ENCODE data around the gene NOD1.
"Not testable (repeated sequence)": the region's sequence is repeated elsewhere in the genome, so short reads cannot be mapped to it uniquely, and the experiment has no call there.

The NOD1 gene

DNA sequence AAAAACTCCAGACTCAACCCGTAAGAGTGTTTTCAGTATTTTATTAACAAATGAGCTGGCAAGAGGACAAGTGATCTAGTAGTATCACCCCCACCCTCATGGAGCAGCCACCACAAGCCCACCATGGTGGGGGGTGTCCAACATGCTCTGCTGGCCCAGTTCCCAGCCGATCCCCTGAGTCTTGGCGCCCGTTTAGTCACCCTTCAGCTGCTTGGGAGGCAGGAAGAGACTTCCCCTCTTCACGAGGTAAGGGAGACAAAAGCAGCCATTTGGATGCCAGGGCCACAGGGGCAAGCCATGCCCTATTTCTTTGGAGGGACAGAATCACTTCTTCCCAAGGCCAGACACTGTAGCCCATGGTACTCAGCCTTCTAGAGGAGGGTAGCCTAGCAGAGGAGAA lies 54.1 kb downstream of the NOD1 start:
- no peak overlapping the region for H3K27ac ChIP-seq
- ChIA-PET POLR2A (ENCODE audit: low non-redundant PET) (no interaction called here), CTCF (no interaction called here)
- TF ChIP-seq, protein P1, sequence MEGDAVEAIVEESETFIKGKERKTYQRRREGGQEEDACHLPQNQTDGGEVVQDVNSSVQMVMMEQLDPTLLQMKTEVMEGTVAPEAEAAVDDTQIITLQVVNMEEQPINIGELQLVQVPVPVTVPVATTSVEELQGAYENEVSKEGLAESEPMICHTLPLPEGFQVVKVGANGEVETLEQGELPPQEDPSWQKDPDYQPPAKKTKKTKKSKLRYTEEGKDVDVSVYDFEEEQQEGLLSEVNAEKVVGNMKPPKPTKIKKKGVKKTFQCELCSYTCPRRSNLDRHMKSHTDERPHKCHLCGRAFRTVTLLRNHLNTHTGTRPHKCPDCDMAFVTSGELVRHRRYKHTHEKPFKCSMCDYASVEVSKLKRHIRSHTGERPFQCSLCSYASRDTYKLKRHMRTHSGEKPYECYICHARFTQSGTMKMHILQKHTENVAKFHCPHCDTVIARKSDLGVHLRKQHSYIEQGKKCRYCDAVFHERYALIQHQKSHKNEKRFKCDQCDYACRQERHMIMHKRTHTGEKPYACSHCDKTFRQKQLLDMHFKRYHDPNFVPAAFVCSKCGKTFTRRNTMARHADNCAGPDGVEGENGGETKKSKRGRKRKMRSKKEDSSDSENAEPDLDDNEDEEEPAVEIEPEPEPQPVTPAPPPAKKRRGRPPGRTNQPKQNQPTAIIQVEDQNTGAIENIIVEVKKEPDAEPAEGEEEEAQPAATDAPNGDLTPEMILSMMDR (conservative IDR thresholded peaks at IDR 0.05; ENCODE audit: low read depth): no peak
- no peak for DNase-seq (ENCODE audit: low spot score)

DNA sequence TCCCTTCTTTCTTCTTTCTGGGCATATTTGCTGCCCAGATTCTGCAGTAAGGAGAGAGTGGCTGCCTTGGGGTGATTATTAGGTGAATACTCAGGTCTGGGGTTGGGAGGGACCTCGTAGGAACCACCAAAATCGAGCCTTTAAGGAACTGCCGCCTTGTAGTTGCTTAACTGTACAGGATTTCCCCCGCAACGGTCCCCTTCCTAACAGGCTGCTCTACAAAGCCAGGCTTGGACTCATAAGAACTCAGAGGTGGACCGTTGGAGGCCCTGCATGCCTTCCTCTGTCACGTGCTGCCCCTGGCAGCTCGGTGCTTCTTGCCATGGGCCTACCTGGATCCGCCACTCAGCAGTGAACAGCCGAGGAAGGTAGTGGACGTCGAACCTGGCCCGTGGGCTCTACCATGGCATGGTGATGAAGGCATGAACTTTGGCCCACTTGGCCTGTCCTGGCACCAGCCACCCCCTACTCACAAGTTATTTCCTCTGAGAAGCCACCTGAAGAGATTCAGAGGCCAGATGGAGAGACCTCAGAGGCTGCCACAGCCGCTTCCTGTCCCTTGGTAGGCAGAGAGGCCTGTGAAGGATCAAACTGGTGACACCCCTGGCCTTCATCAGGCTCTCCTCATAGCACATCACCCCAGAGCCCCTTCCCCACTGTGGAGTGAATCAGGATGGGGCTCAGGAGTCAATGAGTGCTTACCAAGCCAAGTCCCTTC lies 54.6 kb downstream of the NOD1 start:
- TF ChIP-seq, protein P1 (conservative IDR thresholded peaks at IDR 0.05; ENCODE audit: low read depth): no peak
- no peak overlapping the region for H3K27ac ChIP-seq
- no peak for DNase-seq (ENCODE audit: low spot score)
- ChIA-PET CTCF (interaction anchor here (0.7 kb wide), 1 partner anchor 97 kb away, joined by 3 read pairs; no protein-coding TSS in a partner anchor), POLR2A (ENCODE audit: low non-redundant PET) (no interaction called here)

DNA sequence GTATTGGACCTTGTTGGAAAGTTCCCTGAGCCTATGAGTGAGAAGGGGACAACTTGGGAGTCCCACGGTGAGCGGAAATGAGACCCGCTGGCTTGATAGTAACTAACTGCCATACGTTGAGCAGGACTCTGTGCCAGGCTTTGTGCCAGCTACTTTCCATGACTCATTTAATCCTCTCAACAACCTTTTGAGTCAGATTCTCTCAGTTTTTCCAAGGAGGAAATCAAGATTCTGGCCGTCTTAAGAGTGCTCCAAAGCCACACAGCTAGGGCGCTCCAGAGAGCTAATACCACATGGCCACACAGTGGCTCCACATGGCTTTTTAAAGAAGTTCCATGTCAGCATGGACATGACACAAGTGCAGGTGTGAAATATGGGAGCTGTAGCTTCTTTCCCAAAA lies 55.7 kb downstream of the NOD1 start:
- POLR2A ChIA-PET (ENCODE audit: low non-redundant PET): no interaction called here
- no peak for DNase-seq (ENCODE audit: low spot score)
- TF ChIP-seq, protein P1 (conservative IDR thresholded peaks at IDR 0.05; ENCODE audit: low read depth): no peak
- CTCF ChIA-PET: interaction anchor here (0.6 kb wide), 1 partner anchor 540 kb away, joined by 5 read pairs; no protein-coding TSS in a partner anchor
- H3K27ac ChIP-seq: no peak overlapping the region

DNA sequence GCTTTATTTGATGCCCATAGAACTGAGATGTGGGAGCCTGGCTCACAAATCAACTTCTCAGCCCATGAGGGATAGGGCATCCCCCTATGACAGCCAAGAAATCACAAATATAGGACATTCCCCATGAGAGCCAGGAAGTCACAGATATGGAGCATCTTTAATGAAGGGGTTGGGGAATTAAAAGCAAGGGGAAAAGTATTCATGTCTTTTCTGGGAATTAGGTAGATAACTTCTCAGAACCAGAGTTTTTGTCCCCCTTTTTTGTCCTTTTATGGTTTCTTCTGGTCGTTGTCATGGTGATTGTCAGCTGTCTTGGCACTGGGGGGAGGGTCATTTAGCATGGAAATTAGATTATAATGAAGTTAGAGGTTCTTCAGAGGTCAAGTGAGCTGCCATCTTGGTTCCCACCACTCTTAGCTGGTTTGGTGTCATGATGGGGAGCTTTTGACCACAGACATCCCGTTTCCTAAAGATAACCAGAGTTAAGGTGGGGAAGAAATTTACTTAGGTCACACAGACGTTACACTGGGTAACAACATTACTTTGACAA lies 56.9 kb downstream of the NOD1 start:
- CTCF ChIA-PET: no interaction called here
- no peak overlapping the region for H3K27ac ChIP-seq
- POLR2A ChIA-PET (ENCODE audit: low non-redundant PET): no interaction called here
- no peak for DNase-seq (ENCODE audit: low spot score)
- TF ChIP-seq, protein P1 (conservative IDR thresholded peaks at IDR 0.05; ENCODE audit: low read depth): no peak

DNA sequence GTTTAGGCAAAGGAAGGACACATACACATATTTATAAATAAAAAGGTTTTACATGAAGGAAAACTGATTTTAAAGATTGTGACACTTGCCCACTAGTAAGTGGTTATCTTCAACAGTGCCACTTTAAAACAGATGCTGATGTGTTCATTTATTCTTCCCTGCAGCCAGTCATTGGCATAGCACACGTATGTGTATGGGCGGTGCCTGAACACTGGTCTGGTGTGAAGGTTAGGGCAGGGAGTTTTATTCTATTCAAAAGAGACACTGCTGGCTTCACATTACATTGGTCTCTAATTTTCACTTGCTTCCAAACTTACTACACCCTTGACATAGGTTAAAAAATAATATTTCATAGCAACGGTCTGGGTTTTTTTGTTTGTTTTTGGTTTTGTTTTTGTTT lies 57.9 kb downstream of the NOD1 start:
- CTCF ChIA-PET: no interaction called here
- TF ChIP-seq, protein P1 (conservative IDR thresholded peaks at IDR 0.05; ENCODE audit: low read depth): no peak
- no peak for DNase-seq (ENCODE audit: low spot score)

DNA sequence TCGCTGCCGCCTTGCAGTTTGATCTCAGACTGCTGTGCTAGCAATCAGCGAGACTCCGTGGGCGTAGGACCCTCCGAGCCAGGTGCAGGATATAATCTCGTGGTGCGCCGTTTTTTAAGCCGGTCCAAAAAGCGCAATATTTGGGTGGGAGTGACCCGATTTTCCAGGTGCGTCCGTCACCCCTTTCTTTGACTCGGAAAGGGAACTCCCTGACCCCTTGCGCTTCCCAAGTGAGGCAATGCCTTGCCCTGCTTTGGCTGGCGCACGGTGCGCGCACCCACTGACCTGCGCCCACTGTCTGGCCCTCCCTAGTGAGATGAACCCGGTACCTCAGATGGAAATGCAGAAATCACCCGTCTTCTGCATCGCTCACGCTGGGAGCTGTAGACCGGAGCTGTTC lies 58.5 kb downstream of the NOD1 start:
- DNase-seq (ENCODE audit: low spot score); POLR2A ChIA-PET (ENCODE audit: low non-redundant PET); H3K27ac ChIP-seq; CTCF ChIA-PET: not testable (repeated sequence)

More for the DNA sequence above, 57.9 kb downstream of the NOD1 start:
- POLR2A ChIA-PET (ENCODE audit: low non-redundant PET): no interaction called here
- H3K27ac ChIP-seq: no peak overlapping the region

DNA sequence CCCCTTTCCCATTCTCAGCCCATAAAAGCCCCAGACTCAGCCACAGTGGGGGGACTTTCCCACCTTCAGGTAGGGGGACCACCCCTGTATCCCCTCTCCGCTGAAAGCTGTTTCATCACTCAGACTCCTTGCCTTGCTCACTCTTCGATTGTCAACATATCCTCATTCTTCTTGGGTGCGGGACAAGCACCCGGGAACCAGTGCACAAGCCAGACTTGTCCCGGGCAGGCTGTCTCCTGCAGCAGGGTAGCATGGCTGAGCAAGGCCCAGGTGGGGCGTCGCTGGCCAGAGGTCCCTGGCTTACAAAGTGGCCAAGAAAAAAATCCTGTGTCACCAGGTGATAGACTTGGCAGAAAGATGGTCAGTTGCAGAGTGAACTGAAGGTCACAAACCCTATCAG lies 64.7 kb downstream of the NOD1 start:
- no peak overlapping the region for H3K27ac ChIP-seq
- POLR2A ChIA-PET (ENCODE audit: low non-redundant PET): no interaction called here
- DNase-seq (ENCODE audit: low spot score): no peak
- CTCF ChIA-PET: no interaction called here
- TF ChIP-seq, protein P1 (conservative IDR thresholded peaks at IDR 0.05; ENCODE audit: low read depth): no peak
